ENCODE results near the gene NUDCD3. TPM values are rescaled to one million over a fixed set of nuclear protein-coding genes. Genes with fewer than 3 reads are reported as not detected.
"Not testable (repeated sequence)": the region's sequence is repeated elsewhere in the genome, so short reads cannot be mapped to it uniquely, and the experiment has no call there.

NUDCD3 gene
- total RNA-seq, 1 experiment from 2014 or later: 57.6 TPM

DNA sequence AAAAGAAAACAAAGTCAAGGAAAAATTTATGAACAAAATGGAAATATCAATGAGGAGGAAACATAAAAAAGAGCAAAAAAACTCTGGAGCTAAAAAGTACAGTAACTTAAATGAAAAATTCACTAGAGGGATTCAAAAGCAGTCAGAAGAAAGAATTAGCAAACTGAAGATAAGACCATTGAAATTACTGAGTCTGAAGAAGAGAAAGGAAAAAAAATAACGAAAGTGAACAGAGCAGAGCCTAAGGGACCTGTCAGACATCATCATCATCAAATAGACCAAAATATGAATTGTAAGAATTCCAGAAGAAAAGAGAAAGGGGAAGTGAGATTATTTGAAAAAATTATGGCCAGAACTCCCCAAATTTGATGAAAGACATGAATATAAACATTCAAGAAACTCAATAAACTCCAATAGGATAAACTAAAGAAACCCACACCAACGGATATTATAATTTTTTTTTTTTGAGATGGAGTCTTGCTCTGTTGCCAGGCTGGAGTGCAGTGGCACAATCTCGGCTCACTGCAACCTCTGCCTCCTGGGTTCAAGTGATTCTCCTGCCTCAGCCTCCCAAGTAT is 34.4 kb upstream of the NUDCD3 start:
- H3K4me1 ChIP-seq: no peaks in the 10 kb centered on the region
- H3K27ac ChIP-seq: no peak overlapping the region
- H3K27me3 ChIP-seq: peaks cover 22% of the 10 kb centered on the region; the same call in 1 of the 2 replicates
- no peak for DNase-seq
- no peaks in the 10 kb centered on the region for H3K36me3 ChIP-seq
- no peak overlapping the region for H3K4me3 ChIP-seq
- H3K9me3 ChIP-seq (replicated peaks): no peaks in the 10 kb centered on the region; the same call in 1 of the 2 replicates

DNA sequence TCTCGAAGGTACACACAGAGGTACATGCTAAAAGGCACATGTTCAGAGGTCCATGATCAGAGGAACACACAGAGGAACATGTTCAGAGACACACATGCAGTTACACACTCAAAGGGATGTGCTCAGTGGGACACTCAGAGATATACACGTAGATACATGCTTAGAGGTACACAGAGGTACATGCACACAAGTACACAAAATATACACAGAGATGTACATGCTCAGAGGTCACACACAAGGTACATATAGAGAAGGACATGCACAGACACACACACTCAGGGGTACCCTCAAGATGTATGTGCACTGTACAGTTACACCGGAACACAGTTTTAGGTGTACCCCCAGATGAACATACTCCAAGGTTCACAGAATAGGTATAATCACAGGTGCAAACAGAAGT is 31.9 kb upstream of the NUDCD3 start:
- Histone ChIP-seq H3K27ac (no peak overlapping the region), H3K4me3 (no peak overlapping the region), H3K36me3 (no peaks in the 10 kb centered on the region), H3K9me3 (replicated peaks) (no peaks in the 10 kb centered on the region; the same call in 1 of the 2 replicates), H3K27me3 (peaks cover 24% of the 10 kb centered on the region; the same call in 1 of the 2 replicates), H3K4me1 (no peaks in the 10 kb centered on the region)
- DNase-seq: no peak

DNA sequence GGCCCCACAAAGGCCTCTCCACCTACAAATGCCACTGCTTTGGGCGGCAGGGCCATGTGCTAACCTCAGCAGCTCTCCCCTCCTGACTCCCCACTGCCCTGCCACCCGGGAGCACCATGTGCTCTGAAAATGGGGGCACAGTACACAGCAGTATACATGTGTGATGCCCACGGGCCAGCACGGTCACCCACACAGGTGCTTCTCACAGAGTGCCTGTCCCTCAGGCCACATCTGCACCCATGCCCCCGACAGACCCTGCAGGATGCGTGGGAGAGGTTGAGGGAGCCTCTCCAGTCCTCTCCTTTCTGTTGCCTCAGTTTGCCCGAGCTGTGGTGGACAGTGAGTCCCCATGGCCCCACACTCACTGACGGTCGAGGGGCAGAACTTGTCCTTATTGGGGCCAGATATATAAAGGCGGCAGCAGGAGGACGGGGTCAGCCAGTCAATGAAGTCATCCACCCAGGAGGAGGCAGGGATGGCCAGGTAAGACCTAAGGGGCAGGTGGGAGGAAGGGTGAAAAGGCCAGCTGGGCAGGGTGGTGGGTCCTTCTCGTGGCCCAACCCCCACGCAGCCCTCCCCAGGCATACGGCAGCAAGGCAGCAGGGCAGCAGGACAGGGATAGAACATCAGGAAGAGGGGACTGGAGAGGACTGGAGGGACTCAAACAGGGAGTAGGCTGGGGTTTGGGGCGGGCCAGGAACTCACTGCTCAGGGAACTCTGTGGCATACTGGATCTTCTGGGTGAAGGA is 31.1 kb upstream of the NUDCD3 start:
- DNase-seq: no peak
- Histone ChIP-seq H3K27ac (no peak overlapping the region), H3K36me3 (no peaks in the 10 kb centered on the region), H3K4me1 (no peaks in the 10 kb centered on the region), H3K27me3 (peaks cover 24% of the 10 kb centered on the region; the same call in 1 of the 2 replicates), H3K4me3 (no peak overlapping the region), H3K9me3 (replicated peaks) (no peaks in the 10 kb centered on the region; the same call in 1 of the 2 replicates)

DNA sequence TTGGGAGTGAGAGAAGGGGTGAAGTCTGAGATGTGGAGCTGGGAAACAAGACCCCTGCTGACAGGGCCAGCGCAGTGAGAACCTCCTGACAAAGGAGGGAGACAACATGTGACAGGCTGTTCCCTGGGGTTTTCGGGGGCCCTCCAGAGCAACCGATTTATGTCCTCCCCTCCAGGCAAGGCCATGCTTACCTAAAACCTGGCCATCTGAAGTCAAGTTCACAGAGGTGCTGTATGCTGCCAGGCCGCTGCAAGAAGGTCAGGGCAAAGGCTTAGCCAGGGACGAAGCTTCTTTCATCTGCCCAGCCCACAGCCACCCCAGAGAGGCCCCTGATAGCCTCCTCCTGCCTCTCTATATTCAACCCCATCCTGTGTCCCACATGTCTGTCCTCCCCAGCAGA is 30.1 kb upstream of the NUDCD3 start:
- no peak overlapping the region for H3K4me3 ChIP-seq
- H3K27ac ChIP-seq: no peak overlapping the region
- H3K4me1 ChIP-seq: no peaks in the 10 kb centered on the region
- H3K27me3 ChIP-seq: peaks cover 24% of the 10 kb centered on the region; the same call in 1 of the 2 replicates
- no peaks in the 10 kb centered on the region; the same call in 1 of the 2 replicates for H3K9me3 ChIP-seq (replicated peaks)
- no peak for DNase-seq
- H3K36me3 ChIP-seq: no peaks in the 10 kb centered on the region

DNA sequence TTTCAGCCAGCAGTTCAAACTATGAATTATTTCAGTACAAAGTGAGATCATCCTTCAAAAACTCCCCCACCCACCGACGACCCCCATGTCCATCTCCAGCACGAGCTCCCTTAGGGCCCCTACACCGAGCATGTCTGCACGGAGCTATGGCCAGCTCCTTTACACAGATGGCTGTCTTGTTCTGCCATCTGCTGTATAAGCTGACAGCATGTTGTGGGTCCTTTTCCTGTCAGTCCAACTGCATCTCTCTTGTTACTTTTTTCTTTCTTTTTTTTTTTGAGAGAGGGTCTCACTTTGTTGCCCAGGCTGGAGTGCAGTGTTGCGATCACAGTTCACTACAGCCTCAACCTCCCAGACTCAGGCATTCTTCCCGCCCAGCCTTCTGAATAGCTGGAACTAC is 29.1 kb upstream of the NUDCD3 start:
- no peaks in the 10 kb centered on the region for H3K36me3 ChIP-seq
- no peak for DNase-seq
- H3K4me3 ChIP-seq: no peak overlapping the region
- peaks cover 24% of the 10 kb centered on the region; the same call in 1 of the 2 replicates for H3K27me3 ChIP-seq
- no peaks in the 10 kb centered on the region for H3K4me1 ChIP-seq
- no peak overlapping the region for H3K27ac ChIP-seq
- no peaks in the 10 kb centered on the region for H3K9me3 ChIP-seq (replicated peaks)

DNA sequence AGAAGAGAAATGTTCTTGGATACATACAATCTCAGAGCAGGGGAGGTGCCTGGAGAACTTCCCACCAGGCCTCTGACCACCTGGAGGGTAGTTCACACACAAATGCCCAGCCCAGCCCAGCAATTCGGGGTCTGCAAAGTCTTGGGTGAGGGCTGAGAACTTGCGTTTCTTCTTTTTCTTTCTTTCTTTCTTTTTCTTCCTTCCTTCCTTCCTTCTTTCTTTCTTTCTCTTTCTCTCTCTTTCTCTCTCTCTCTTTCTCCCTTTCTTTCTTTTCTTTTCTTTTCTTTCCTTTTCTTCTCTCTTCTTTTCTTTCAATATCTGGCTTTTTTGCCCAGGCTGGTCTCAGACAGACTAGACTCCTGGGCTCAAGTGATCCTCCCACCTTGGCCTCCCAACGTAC is 28.3 kb upstream of the NUDCD3 start:
- Histone ChIP-seq H3K27ac (no peak overlapping the region), H3K9me3 (replicated peaks) (no peaks in the 10 kb centered on the region), H3K27me3 (peaks cover 24% of the 10 kb centered on the region; the same call in 1 of the 2 replicates), H3K4me1 (no peaks in the 10 kb centered on the region), H3K4me3 (no peak overlapping the region), H3K36me3 (no peaks in the 10 kb centered on the region)
- no peak for DNase-seq

DNA sequence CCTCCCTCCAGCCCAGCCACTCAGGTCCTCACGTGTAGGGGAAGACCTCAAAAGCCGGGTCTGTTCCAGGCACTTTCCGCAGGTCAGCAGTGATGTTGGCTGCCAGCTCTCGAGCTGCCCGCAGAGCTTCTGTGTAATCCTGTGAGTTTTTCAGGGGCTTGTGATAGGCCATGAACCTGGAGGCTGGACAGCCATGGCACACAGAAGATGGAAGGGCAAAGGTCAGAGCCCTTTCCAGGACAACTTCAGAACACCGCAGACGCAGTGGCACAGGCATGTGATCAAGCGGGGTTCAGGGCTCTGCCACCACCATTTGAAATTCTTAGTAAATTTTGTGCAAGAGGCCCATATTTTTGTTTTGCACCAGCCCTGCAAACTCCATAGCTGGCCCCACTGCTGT is 26.7 kb upstream of the NUDCD3 start:
- no peak for DNase-seq
- Histone ChIP-seq H3K36me3 (no peaks in the 10 kb centered on the region), H3K9me3 (replicated peaks) (no peaks in the 10 kb centered on the region), H3K27me3 (peaks cover 21% of the 10 kb centered on the region; the same call in 1 of the 2 replicates), H3K27ac (no peak overlapping the region), H3K4me3 (no peak overlapping the region), H3K4me1 (no peaks in the 10 kb centered on the region)

DNA sequence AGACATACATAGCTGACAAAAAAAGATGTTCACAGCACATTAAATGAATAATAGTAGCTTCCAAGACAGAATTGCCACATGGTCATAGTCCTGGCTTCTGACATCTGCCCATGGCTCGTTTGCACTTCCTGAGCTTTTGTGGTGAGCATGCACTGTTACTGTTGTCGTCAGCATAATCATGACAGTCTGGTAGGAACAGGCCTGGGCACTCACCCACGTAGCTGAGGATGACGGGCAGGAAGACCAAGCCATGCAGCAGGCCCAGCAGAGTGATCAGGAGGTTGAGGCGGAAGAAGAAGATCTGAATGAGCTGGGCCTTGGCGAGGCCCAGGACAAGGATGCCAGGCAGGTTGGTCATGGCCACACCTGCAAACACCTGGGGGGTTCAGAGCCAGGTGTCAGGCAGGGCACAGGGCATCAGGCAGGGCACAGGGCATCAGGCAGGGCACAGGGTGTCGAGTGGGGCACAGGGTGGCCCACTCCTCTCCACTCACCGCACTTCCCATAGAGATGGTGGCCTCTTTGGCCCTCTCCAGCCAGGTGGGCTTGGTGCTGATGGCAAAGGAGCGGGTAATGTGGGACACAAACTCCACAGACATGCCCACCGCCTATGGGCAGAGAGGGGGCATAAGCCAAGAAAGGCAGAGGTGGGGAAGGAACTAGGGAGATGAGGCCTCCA is 25.3 kb upstream of the NUDCD3 start:
- Histone ChIP-seq H3K4me3 (no peak overlapping the region), H3K27me3 (peaks cover 10% of the 10 kb centered on the region; the same call in 1 of the 2 replicates), H3K27ac (no peak overlapping the region), H3K4me1 (no peaks in the 10 kb centered on the region), H3K9me3 (replicated peaks) (no peaks in the 10 kb centered on the region), H3K36me3 (no peaks in the 10 kb centered on the region)
- no peak for DNase-seq

DNA sequence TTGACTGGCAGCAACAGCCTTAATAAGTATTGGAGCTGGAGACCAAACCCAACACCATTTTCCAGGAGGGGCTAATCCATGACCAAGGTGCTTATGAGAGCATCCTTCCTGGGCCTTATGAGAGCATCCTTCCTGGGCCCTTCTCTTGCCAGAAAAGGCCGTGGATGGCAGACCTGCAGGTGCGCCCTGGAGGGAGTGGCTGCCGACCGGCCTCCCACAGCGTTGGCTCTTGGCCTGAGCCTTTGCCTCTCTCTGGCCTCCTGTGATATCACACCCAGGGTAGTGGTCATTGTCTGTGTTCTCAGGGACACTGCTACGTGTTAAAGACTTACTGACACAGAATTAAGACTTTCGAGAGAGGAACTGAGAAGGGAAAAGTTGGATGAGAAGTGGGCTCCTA is 22.3 kb upstream of the NUDCD3 start:
- no peak for DNase-seq
- Histone ChIP-seq H3K27me3 (no peaks in the 10 kb centered on the region; the same call in 1 of the 2 replicates), H3K27ac (no peak overlapping the region), H3K9me3 (replicated peaks) (peaks cover 6% of the 10 kb centered on the region; the same call in 1 of the 2 replicates), H3K4me1 (no peaks in the 10 kb centered on the region), H3K36me3 (no peaks in the 10 kb centered on the region), H3K4me3 (no peak overlapping the region)

DNA sequence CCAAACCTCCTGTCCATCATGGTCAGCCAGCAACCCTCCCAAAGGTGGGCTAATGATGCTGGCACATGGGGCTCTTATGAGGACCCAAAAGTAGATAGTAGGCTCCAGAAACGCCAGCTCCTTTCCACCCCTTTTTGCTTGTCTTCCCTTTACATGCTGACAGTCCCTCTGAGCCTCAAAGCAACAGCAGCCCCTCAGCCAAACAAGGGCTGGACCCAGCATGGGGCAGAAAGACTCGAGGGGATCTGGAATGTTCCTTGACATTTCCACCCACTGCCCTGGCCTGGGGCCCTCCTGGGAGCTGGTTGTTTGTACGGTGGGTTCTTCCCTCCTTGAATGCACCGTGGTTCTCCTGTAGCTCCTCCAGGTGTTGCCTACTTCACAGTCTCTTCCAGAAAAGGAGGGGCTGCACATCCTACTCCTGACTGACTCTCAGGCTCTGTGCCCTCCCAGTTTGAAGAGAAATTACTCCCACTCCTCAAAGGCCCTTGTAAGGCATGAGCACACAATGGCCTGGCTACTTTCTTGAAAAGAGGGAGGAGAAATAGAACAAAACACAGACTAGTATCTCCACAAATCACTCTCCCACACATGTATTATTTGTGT is 21.5 kb upstream of the NUDCD3 start:
- no peak overlapping the region for H3K4me3 ChIP-seq
- H3K9me3 ChIP-seq (replicated peaks): peaks cover 6% of the 10 kb centered on the region; the same call in 1 of the 2 replicates
- H3K36me3 ChIP-seq: no peaks in the 10 kb centered on the region
- no peaks in the 10 kb centered on the region for H3K27me3 ChIP-seq
- no peak overlapping the region for H3K27ac ChIP-seq
- no peak for DNase-seq
- H3K4me1 ChIP-seq: no peaks in the 10 kb centered on the region

DNA sequence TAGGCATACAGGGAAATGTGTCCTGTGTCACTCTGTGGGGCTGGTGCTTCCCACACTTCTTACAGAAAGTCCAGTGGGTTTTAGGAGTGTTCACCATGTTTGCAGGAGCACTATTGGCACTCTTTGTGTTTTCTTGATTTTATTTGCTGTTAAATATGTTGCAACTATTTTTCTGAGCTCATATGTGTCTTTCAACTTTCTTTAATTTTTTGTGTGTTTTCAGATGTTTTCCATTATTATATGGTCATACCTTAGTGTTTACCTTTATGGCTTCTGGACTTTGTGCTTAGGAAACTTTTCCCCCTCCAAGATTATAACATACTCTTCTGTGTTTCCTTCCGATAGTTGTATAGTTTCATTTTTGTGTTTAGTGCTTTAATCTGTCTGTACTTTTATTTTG is 20.8 kb upstream of the NUDCD3 start:
- no peaks in the 10 kb centered on the region for H3K4me1 ChIP-seq
- no peak for DNase-seq
- no peak overlapping the region for H3K27ac ChIP-seq
- no peaks in the 10 kb centered on the region for H3K36me3 ChIP-seq
- H3K9me3 ChIP-seq (replicated peaks): peaks cover 7% of the 10 kb centered on the region; the same call in 1 of the 2 replicates
- no peak overlapping the region for H3K4me3 ChIP-seq
- H3K27me3 ChIP-seq: no peaks in the 10 kb centered on the region

DNA sequence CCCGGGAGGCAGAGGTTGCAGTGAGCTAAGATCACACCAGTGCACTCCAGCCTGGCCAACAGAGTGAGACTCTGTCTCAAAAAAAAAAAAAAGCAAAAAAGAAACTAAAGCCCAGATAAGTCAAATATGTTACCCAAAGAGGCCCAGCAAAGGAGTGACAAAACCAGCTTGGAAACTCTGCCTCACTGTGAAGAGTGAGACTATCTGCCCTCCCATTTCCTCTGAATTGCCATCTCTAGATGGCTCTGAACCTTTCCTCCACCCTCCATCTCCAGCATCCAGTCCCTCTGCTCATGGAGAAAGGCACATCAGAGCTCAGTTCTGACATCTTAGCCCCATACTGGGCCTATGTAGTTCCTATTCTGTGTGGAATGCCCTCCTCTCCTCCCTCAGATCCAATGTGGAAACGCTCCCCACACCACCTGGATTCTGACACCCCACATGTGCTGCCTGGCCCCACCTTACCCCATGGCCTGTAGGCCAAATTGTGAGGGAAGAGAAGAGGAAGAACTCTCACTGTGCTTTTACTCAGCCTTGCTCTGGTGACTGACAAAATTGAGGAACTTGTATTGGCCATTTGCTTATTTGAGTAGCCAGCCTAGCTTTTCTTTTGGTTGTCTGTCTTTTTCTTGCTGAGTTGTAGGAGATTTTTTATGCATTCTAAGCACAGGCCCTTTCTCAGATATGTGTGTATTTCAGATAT is 18.0 kb upstream of the NUDCD3 start:
- Histone ChIP-seq H3K27ac (no peak overlapping the region), H3K9me3 (replicated peaks) (peaks cover 11% of the 10 kb centered on the region; the same call in 1 of the 2 replicates), H3K36me3 (no peaks in the 10 kb centered on the region), H3K4me1 (no peaks in the 10 kb centered on the region), H3K4me3 (no peak overlapping the region), H3K27me3 (peaks cover 5% of the 10 kb centered on the region; the same call in 1 of the 2 replicates)
- no peak for DNase-seq

DNA sequence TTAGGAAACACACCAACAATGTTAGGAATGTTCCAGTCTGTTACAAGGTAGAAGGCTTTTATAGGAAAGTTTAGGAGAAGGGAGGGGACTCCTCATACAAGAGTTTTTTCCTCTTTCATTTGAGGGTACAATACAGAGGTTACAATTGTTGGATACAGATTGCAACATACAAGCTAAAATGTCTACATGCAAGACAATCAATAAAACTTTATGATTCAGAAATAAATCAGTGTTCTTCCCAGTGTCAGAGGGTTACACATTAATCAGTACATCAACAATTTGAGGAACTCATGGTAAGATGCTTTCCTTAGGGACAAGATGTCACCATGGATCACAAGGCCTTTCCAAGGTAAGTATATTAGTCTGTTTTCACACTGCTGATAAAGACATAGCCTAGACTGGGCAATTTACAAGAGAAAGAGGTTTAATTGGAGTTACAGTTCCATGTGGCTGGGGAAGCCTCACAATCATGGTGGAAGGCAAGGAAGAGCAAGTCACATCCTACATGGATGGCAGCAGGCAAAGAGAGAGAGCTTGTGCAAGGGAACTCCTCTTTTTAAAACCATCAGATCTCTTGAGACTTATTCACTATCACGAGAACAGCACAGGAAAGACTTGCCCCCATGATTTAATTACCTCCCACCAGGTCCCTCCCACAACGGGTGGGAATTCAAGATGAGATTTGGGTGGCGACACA is 16.3 kb upstream of the NUDCD3 start:
- H3K4me1 ChIP-seq, H3K27ac ChIP-seq, DNase-seq, H3K4me3 ChIP-seq, H3K36me3 ChIP-seq, H3K27me3 ChIP-seq: not testable (repeated sequence)
- peaks cover 11% of the 10 kb centered on the region; the same call in 1 of the 2 replicates for H3K9me3 ChIP-seq (replicated peaks)

DNA sequence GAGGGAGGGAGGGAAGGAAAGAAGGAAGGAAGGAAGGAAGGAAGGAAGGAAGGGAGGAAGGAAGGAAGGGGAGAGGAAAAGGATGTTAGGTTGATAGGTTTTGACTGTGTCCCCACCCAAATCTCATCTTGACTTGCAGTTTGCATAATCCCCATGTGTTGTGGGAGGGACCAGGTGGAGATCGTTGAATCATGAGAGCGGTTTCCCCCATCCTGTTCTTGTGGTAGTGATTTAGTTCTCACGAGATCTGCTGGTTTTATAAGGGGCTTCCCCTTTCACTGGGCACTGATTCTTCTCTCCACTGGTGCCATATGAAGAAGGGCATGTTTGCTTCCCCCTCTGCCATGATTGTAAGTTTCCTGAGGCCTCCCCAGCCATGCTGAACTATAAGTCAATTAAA is 15.1 kb upstream of the NUDCD3 start:
- Histone ChIP-seq H3K9me3 (replicated peaks) (peaks cover 11% of the 10 kb centered on the region; the same call in 1 of the 2 replicates), H3K4me1 (no peaks in the 10 kb centered on the region), H3K27ac (no peak overlapping the region), H3K4me3 (no peak overlapping the region), H3K36me3 (no peaks in the 10 kb centered on the region), H3K27me3 (peaks cover 8% of the 10 kb centered on the region; the same call in 1 of the 2 replicates)
- DNase-seq: no peak
